ENCODE results near the gene CTBP2.

The CTBP2 gene

DNA sequence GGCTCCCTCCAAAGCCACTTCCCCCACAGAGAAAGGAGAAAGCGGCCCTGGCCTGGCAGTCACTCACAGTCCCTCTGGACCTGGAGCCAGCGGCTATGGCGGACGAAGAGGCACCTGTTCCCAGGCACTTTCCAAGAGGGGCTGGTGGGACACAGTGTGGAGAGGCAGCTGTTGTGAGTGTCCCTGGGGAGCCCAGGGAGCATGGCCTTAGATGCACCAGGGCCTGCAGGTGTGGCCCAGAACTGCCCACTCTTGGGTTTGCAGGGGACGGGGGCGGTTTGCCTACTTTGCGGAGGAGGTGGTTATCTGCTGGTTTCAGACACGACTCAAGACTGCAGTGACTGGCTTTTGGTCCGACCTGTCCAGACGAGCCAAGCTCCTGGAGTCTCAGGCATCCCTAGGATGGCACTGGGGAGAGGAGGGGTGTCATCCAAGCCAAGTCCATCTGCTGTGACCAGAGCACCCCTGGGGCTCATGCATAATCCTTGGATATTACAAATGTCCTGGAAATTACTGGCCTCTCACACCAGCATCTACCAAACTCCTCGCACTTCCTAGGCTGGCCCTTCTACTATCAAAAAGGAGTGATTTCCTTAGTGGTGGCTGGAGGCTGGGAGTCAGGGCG, 18.4 kb downstream of the CTBP2 start:
- no peak for DNase-seq

DNA sequence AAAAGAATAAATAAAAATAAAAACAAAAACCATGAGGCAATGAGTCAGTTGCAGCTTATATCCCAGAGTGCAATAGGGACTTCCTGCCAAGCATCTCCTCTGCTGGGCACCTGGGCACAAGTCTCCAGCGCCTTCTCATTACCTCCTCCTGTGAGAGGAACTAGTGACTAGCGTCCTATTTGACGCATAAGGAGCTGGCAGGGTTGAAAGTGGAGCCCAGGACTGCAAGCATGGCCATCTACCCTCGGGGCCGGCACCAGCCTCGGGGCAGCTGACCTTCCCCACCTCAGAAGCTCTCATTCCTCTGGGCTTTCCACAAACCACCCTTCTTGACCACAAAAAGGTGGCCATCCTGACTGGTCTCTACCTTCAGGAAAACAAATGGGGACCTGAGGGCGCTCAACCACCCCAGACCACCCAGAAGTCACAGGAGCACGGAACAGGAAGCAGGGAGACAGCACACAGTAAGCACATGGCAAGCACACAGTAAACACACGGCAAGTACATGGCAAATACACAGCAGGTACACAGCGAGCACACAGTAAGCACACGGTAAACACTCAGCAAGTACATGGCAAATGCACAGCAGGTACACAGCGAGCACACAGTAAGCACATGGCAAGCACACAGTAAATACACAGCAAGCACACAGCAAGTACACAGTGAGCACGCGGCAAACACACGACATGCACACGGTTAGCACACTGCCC, 19.1 kb downstream of the CTBP2 start:
- no peak for DNase-seq

DNA sequence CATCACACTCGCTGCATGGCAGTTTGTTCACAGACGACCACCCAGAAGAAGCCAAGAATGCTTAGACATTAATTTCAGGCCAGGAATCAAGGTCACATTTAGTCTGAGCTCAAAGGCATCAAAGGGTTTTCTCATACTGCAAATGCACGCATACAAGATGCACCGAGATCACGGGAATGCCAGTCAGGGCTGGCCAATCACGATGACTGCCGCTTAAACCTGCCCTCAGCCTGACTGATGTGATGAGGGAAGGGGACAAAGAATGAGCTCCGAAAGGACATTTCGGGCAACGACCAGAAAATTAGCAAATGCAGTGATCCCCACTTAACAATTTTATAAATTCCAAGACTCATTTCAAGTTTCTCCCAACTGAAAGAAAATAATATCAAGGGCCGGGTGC, 20.2 kb downstream of the CTBP2 start:
- no peak for DNase-seq

DNA sequence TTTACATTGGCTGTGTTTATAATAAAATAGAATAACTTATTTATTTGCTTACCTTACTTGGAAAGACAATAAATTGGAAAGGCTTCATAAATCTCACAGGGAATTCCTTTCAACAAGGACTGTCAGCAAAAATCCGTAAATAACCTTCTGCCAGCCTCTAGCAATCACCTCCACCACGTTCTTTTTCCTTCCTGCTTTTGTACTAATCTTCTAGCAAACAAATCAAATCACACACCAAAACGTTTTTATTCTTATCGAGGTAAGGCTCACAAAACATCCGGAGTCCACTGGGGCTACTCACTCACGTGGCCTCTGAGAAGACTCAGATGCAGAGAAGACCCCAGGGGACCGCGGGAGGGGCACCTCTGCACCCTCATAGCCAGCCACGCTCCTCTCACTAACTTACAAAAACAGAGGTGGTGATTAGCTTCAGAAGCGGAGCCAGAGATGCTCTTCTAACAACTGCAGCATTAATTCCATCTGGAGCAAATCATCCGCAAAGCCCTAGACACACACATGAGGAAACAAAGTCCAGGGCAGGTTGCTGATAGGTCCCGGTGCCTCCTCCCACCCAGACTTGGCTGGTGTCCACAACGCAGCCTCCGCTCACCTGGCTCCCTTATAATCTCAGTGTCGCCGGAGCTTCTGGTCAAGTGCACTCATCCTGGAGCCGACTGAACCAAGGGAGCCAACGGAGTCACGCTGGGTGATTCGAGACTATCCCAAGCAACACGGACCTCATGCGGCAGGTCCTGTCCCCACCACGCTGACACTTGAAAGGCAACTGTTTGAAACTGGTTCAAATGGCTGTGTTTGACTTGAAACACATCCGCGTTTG, 22.5 kb downstream of the CTBP2 start:
- no peak for DNase-seq

DNA sequence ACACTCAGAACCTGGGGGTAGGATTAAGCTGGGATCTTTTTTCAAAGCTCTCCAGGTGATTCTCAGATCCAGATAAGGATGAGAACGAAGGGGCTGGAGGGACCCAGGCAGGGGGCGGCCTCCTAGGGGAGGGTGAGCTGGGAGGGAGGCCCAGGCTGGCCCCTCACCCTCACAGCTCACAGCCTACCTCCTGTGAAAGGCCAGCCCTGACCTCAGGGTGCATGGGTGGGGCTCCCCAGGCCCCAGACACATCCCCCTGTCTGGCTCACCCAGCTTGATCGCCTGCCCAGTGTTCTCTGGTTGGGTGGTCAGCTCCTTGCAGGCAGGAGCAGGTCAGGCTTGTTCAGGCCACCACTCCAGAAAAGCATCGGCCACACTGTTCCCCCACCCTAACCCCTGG, 24.3 kb downstream of the CTBP2 start:
- no peak for DNase-seq

DNA sequence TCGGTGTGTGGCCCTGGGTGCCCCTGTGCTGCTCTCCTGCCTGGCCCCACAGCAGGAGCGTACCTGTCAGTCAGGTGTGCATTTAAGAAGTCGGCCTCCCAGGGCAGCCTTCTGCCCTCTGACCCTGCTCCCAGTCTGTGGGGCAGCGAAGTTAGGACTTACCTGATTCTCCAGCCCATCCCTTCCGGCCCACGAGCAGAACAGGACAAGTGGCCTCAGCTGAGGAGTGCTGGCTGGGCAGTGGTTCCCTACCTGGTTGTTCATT, 24.7 kb downstream of the CTBP2 start:
- DNase-seq, result no peak

DNA sequence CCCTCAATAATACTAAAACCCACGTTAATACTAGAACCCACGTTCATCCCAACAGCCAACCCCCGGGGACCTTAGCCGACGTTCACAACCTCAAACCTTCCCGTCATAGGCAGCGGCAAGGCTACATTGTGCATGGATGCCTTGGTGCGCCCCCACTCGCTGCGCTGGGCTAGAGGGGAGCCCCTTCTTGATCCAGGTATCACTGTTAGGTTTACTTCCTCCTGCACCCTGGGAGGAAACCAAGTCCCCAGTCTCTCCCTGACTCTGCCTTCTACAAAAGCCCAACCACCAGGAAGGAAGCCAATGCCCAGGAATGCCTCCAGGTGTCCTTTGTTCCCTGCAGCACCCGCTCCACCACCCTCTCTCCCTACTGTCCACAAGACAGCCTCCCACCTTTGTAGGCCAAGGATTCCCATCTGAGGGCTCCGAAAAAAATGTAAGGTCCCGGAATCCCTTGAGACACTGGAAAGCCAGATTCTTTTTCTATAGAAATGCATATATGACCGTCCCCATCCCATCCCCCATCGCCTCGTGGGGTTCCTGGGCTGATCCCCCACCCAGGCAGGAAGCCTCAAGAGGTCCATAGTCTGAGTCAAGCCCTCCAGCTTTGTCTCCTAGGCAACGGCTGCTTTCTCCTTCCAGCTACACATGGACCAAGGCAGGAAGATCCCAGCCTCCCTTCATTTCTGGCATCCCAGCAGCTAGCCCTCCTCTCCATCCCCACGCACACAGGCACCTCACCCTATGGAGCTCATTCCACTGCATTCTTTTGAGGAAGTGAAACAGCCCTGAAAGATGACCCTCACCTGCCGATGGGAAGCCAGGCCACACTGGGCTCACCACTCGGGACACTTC, 25.2 kb downstream of the CTBP2 start:
- DNase-seq, result no peak

DNA sequence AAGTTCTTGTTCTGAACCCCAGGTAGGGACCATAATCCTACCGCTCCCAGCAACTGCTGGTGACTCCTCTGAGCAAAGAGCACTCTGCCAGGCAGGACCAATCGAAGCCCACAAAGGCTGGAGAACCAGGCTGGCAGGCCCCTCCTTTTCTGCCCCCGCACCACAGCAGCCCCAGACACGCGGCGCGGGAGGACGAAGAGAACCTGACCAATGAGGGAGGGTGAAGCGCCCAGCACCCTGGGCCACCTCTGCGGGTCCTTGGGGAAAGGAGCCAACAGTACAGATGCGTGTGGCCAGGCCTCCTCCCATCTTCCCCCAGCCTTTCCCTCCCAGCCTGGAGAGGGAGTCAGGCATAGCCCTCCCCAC, 25.9 kb downstream of the CTBP2 start:
- DNase-seq, result no peak

DNA sequence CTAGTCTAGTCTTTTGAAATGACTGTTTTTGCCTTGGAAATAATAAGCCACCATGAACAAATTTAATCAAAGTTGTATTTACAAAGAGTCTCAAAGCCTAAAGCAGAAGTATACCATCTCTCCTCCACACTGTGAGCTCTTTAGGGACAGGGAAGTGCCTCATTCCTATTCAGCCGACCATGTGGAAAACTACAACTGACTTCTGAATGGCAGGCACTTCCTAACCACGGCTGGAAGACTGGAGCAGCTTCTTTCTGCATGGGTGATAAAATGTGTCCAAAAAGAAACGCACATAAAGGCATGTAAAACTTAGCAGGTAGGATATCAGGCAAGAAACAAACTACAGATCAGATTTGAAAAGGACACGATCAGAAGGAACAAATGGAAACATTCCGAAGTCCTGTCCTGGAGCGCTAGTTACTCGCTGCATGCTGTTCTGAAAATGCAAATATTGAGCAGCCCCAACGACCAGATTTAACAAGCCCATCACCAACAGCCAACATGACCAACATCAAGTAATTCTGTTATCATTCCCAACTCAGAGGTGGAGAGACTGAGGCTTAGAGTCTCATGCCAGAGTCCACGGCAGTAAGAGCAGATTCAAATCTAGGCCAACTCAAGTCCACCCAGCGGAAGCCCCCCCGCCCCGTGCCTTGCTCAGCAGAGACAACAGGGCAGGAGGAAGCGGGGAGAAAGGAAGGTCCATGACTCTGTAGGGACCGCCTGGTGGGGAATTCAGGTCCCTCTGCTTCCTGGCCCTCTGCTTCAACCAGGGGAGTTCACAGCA, 26.5 kb downstream of the CTBP2 start:
- no peak for DNase-seq

DNA sequence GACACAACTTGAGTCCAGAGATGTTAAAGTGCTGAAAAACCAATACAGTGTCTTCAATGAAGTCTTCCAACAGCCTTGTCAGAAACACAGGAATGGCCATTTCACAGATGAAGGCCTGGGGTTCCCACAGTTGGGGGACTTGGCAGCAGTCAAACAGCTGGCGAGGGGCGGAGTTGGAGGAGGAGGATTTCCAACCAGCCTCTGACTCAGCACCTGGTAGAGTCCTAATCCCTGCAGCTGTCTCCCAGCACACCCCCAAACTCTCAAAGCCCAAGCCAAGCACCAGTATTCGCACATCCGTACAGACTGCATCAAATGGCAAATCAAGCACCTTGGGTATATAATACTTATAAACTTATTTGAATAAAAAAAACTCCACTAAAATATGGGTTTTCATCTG, 28.0 kb downstream of the CTBP2 start:
- no peak for DNase-seq

DNA sequence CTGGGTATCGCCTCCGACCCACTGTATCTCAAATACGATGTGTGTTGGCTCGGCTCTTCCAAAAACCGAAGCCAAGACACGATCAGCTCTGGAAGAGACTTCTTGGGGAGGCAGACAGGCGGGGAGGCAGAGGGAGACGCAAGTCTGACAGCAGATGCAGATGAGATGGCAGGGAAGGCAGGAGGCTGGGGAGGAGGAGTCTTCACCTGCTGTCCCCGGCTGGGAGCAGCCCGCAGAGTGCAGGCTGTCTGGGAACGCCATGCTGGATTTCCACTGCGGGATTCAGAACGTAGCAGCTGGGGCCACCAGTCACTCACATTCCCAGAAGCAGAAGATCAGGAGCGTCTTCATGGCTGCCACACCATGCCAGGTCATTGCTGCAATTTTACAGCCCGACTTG, 29.4 kb downstream of the CTBP2 start:
- no peak for DNase-seq

DNA sequence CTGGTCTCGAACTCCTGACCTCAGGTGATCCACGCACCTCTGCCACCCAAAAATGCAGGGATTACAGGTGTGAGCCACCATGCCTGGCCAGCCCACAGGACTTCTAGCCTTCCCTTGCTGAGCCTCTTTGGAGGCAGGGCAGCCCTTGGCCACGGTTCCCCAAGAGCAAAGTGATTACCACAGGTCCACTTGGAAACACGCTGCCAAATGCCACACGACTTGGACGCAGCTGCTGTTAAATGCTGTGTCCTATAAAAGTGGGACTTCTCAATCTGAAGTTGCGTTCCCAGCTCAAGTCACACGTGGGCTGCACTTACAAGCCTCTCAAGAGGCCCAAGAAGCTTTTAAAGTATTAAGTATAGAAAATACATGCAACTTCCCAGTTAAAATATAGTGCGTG, 30.1 kb downstream of the CTBP2 start:
- DNase-seq, result no peak

DNA sequence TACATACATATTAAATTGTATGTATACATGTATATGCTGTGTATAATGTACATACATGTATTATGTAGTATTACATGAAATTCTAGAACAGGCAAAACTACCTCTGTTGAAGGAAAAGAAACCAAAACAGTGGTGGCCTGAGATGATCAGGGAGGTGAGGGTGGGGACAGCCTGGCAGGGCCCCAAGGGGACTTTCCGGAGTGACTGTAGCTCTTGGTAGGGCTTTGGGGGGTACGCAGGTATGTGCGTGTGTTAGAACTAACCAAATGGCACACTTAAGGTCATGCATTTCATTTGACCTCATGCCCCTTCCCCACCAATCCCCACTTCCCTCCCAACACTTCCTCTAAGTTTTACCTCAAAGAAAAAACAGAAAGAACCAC, 31.3 kb downstream of the CTBP2 start:
- DNase-seq, result no peak

DNA sequence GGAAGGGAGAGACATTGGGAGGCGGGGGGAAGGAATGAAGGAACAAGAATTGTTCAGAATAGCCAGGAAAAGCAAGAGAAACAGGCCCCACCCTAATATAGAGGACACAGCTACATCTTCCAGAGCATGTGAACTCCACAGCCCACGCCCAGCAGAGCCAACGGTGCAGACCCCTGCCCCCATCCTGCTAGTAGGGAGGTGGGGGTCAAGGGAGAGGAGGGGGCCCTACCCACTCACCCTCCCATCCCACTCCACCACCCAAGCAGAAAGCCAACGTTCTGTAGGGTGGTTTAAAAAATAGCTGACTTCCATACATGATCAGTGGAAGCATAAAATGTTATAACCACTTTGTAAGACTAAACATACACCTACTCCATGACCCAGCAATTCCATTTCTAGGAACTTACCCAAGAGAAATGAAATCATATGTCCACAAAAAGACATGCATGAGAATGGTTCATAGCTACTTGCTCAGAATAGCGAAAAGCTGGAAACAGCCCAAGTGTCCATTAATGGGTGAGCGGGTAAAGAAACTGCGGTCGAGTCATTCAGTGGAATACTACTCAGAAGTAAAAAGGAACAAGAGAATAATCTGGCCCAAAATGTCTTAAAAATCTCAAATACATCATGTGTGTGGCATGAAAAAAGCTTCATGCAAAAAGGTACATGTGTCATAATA, 31.8 kb downstream of the CTBP2 start:
- no peak for DNase-seq

DNA sequence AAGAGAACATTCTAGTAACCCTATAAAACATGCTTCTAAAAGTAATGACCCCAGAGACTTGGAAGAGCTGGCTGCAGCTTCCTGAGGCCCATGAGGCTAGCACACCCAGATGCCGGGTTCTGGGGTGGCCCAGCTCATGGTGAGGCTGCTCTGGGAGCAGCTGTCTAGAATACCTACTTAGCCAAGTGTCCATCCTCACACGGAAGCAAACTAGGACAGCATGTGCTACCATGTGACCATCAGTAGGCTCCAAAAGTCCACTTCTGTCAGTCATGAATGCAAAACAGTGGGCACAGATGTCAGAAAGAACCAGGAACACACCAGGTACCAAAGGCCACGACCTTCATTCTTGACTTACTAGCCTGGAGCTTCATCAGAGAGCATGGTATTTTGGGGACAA, 32.4 kb downstream of the CTBP2 start:
- no peak for DNase-seq

DNA sequence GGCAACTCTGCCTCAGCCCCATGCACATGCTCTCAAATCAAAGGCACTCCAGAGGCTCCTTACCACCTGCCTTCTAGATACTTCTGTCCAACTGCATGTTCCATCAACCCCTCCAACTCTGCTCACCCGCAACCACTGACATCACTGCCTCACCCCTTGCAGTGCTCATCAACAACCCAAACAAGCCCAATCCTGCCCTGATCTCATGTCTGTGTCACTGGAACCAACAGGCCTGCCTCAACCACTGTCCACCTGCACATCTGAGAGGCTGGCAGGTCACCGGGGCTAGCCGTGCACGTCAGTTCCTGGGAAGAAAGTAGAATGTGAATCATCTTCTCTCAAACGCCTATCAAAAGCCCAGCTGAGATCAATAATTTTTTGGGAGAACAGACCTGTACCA, 33.3 kb downstream of the CTBP2 start:
- DNase-seq, result no peak

DNA sequence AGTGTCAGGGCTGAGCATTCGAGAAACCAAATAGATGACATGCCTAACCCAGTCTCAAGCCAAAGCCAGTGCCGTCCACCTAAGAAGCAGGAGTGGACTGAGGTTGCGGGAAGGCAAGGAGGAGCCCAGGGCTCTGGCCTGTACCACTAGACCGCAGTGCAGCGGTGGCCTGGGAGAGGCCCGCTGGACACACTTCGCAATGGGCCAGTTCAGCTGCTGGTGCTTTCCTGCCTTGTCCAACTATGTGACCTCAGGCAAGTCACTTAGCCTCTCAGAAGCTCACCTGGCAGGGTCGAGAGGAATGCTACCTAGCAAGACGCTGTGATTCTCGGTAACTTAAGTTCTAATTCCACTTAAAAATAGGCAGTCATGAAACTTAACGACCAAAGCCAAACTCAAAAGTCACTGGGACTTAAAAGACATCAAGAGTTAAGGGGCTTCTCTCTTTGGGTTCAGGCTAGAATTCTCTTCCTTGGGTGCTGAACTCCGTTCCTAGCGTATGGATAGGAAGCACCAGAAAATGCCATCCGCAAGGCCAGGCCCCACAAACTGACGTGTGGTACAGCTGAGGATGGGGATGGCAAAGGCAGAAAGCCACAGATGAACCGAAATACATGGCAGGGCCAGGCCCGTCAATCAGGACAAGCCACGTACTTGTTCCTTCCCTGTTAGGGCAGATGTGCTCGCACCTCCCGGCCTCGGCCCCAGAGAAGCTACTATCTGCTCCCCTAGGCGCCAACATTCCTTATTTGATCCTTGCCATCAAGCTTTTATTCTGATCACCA, 34.2 kb downstream of the CTBP2 start:
- DNase-seq, result no peak

DNA sequence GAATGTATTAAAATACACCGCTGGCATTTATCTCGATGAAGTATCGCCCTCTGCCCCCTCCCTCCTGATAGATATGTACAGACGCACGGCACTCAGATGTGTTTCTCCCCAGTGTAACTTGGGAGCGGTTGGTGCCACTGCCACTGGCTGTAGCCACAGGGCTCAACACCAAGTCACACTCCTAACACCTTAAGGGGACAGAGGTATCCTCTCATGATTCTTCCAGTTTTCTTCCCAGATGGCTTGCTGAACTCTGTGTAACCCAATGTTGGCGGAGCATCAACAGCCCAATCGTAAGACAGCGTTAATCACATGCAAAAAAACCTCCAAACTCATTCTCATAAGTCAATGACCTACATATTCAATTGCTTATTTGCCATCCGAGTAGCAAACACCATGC, 35.5 kb downstream of the CTBP2 start:
- DNase-seq, result no peak

DNA sequence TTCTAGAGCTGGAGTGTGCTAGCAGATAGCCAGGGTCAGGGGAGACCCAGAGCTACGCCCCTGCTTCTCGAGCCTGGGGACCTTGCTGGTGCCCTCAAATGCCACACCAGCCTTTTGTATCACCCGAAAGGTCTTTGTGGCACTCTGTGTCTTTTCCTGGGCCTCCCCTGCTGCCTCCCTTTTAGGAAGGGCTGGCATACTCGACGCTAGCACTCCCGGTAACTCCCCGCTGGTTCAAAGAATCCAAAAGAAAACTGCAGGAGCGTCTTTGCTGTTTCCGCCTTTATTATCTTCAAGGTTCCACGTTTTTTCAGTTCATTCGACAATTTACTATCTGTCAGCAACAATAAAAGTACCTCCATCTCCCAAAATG, 36.3 kb downstream of the CTBP2 start:
- no peak for DNase-seq

DNA sequence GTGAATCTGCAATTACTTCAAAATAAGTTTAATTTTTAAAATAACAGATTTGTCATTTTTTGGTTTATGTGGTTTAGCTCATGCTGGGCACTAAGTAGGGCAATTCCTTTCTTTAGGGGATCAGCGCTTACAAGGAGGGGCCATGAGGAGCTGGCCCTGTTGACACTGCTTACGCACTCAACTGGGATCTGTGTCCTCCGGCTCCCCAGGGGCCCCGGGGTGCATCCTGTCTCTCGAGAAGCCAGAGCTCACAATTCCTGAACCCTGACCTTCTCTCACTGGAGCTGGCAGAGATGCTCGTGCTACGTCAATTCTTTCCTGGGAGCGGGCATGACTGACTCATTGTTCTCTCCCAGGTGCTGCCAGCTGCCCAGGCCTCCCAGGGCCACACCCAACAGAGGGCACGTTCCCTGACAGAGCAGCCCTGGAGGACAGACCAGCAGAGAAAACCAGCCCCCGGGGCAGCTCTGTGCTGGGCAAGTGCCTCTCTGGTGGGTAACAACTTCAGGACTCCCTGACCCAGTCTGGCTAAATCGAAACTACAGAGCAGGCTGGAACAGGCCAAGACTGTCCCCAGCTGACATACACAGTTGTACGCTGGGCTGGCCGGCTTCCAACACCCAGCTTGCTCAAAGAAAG, 36.8 kb downstream of the CTBP2 start:
- DNase-seq, result no peak

DNA sequence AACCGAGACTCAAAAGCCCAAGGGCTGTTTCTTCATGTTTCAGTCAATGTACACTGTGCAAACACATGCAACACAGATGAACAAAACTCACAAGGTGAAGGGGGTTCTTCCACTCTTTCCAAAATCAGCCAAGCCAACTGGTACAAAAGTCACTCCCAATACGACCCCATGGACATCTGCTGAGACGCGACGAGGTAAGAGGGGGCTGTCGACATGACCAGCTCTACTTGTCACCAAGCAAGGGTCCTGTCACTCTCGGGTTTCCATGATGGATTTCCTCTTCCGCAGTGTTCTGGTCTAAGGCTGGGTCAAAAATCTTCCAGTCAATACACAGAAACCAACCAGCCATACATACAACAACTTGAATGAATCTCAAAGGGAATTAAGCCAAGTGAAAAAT, 37.8 kb downstream of the CTBP2 start:
- no peak for DNase-seq

All from T-helper 9 cell (primary cell).